Keratinocyte (primary cell): ENCODE measurements around the gene CPA4. TPM values are rescaled to one million over a fixed set of nuclear protein-coding genes. Genes with fewer than 3 reads are reported as not detected.

Experiments used
- DNase-seq: peaks from one replicate; pipeline ENCODE4 v3.0.0-alpha.2; 2011; ENCODE audit warnings: low read depth, missing footprints, low spot score
- FAIRE-seq: peaks from 2 replicates; lab custom pipeline; 2011; peaks lifted over from hg19 to GRCh38; lab: Jason Lieb, UNC
- H2AFZ ChIP-seq: 2 replicates; pipeline ENCODE4 v1.6.0; 2012; ENCODE audit warnings: low read length, control low read depth, inconsistent platforms; ENCODE audit not compliant: control insufficient read depth
- H3K27ac ChIP-seq: 2 replicates; pipeline ENCODE4 v1.5.1; 2011; ENCODE audit warnings: low read length; ENCODE audit not compliant: control insufficient read depth, insufficient read depth
- H3K27me3 ChIP-seq: 3 replicates; pipeline ENCODE4 v1.6.0; 2011; ENCODE audit warnings: low read length; ENCODE audit not compliant: control insufficient read depth, insufficient read depth; ENCODE audit errors: extremely low read depth
- H3K36me3 ChIP-seq, 2 experiments: 2 replicates in 1 of 2; 3 replicates in 1 of 2; pipeline ENCODE4 v1.5.1; 2011; ENCODE audit warnings: low read length in 2 of 2, mild to moderate bottlenecking in 1 of 2; ENCODE audit not compliant: control insufficient read depth in 2 of 2, insufficient read depth in 2 of 2; ENCODE audit errors: extremely low read depth in 1 of 2
- H3K4me1 ChIP-seq: 3 replicates; pipeline ENCODE4 v1.5.1; 2011; ENCODE audit warnings: low read length; ENCODE audit not compliant: control insufficient read depth, insufficient read depth; ENCODE audit errors: extremely low read depth
- H3K4me2 ChIP-seq: 3 replicates; pipeline ENCODE4 v1.6.0; 2011; ENCODE audit warnings: low read depth, low read length; ENCODE audit not compliant: control insufficient read depth, insufficient read depth; ENCODE audit errors: extremely low read depth
- H3K4me3 ChIP-seq, 3 experiments: fragments of 200-600 bp in 1 of 3; sonication (generic) in 1 of 3; 2 replicates in 2 of 3; 3 replicates in 1 of 3; pipeline ENCODE4 v1.5.1; 2011 to 2016; ENCODE audit warnings: low read length in 3 of 3, mild to moderate bottlenecking in 3 of 3, control low read depth in 2 of 3, inconsistent platforms in 1 of 3, low read depth in 1 of 3, mixed read lengths in 1 of 3, mixed run types in 1 of 3, moderate library complexity in 1 of 3; ENCODE audit not compliant: control insufficient read depth in 2 of 3, insufficient read depth in 2 of 3; ENCODE audit errors: extremely low read depth in 1 of 3
- H3K79me2 ChIP-seq: 2 replicates; pipeline ENCODE4 v1.6.0; 2012; ENCODE audit warnings: low read length; ENCODE audit not compliant: control insufficient read depth, insufficient read depth
- H3K9ac ChIP-seq: 3 replicates; pipeline ENCODE4 v1.6.0; 2011; ENCODE audit warnings: low read length; ENCODE audit not compliant: control insufficient read depth, insufficient read depth; ENCODE audit errors: extremely low read depth
- H3K9me1 ChIP-seq: 3 replicates; pipeline ENCODE4 v1.6.0; 2011; ENCODE audit warnings: low read length; ENCODE audit not compliant: control insufficient read depth, insufficient read depth; ENCODE audit errors: extremely low read depth
- H3K9me3 ChIP-seq: 2 replicates; pipeline ENCODE4 v1.5.1; 2012; ENCODE audit warnings: low read depth, low read length; ENCODE audit not compliant: control insufficient read depth
- H4K20me1 ChIP-seq: 3 replicates; pipeline ENCODE4 v1.6.0; 2011; ENCODE audit warnings: low read length; ENCODE audit not compliant: control insufficient read depth, insufficient read depth; ENCODE audit errors: extremely low read depth
- CTCF ChIP-seq, 3 experiments: IDR thresholded peaks in 1 of 3; conservative IDR thresholded peaks in 1 of 3; optimal IDR thresholded peaks in 1 of 3; 2 replicates in 2 of 3; 3 replicates in 1 of 3; pipeline versions ENCODE3 to v1.5.1; 2011; ENCODE audit warnings: low read length in 3 of 3, mild to moderate bottlenecking in 3 of 3, moderate library complexity in 2 of 3, control low read depth in 1 of 3, inconsistent platforms in 1 of 3; ENCODE audit not compliant: insufficient read depth in 2 of 3; ENCODE audit errors: extremely low read depth in 1 of 3
- EZH2 ChIP-seq: IDR thresholded peaks from one replicate; pipeline ENCODE4 v1.6.1; 2012; ENCODE audit warnings: inconsistent platforms, mild to moderate bottlenecking, low read length, moderate library complexity
- dilution Hi-C: fragments of 300-500 bp; cut with MboI; formaldehyde crosslinking; loops from one replicate; pipeline ENCODE4 v1.7.0; 2020; ENCODE audit warnings: low sequenced_read_pairs; ENCODE audit not compliant: extremely low pct_ligation_motif_present
- polyA plus RNA-seq, 5 experiments: library from polyadenylated mRNA; depleted of rRNA in 3 of 5; stranded (reverse) in 3 of 5; stranded (forward) in 1 of 5; unstranded in 1 of 5; fragments of >200 nt; gene quantifications; 1 replicate in 1 of 5; 2 replicates in 3 of 5; 3 replicates in 1 of 5; pipeline versions ENCODE4 v1.2.1 to v1.2.3, GENCODE V29; 2011 to 2012; ENCODE audit warnings: missing spikeins in 2 of 5, low read depth in 1 of 5, low replicate concordance in 1 of 5

CPA4 gene
- polyA plus RNA-seq, 1 donor (not counting 4 experiments of a cell fraction or from before 2014, with no cell fraction given), result 248 TPM

- DNase-seq (no peak), FAIRE-seq (peak; percentile 39)
- H3K9me1 ChIP-seq, result no peaks in the 10 kb centered on the region
- H3K27me3 ChIP-seq, result no peaks in the 10 kb centered on the region
- no peaks in the 10 kb centered on the region for H3K9me3 ChIP-seq
- no peaks in the 10 kb centered on the region for H4K20me1 ChIP-seq
- H3K4me3 ChIP-seq, result peak overlapping the region in 1 of 3 experiments; percentile 26
- no peaks in the 10 kb centered on the region for H3K36me3 ChIP-seq
- TF ChIP-seq CTCF (optimal IDR thresholded peaks at IDR 0.05 in 1 of 3, IDR thresholded peaks at IDR 0.05 in 1 of 3, conservative IDR thresholded peaks at IDR 0.05 in 1 of 3; ENCODE audit: extremely low read depth in 1 of 3, insufficient read depth in 2 of 3, low read length in 3 of 3) (no peak), EZH2 (no peak)
- H2AFZ ChIP-seq, result peak overlapping the region; percentile 25
- peak overlapping the region; percentile 41 for H3K9ac ChIP-seq
- peaks cover 63% of the 10 kb centered on the region for H3K4me1 ChIP-seq
- peak overlapping the region; percentile 88 for H3K27ac ChIP-seq
- H3K4me2 ChIP-seq, result peak overlapping the region; percentile 68
- dilution Hi-C loops, result no loop called here
- no peaks in the 10 kb centered on the region for H3K79me2 ChIP-seq
These were observed 17.9 kb upstream of the CPA4 start for GRCh38 chr7:130274983-130275591.

- Histone ChIP-seq H3K4me3 (no peak overlapping the region), H3K27me3 (no peaks in the 10 kb centered on the region), H3K4me2 (peak overlapping the region; percentile 68), H3K36me3 (no peaks in the 10 kb centered on the region), H3K79me2 (no peaks in the 10 kb centered on the region), H2AFZ (no peak overlapping the region), H4K20me1 (no peaks in the 10 kb centered on the region), H3K4me1 (peaks cover 68% of the 10 kb centered on the region), H3K9ac (peak overlapping the region; percentile 41), H3K27ac (peak overlapping the region; percentile 88), H3K9me1 (no peaks in the 10 kb centered on the region), H3K9me3 (no peaks in the 10 kb centered on the region)
- dilution Hi-C loops, result no loop called here
- DNase-seq, result no peak
- peak; percentile 17 for FAIRE-seq
- no peak for TF ChIP-seq CTCF (optimal IDR thresholded peaks at IDR 0.05 in 1 of 3, IDR thresholded peaks at IDR 0.05 in 1 of 3, conservative IDR thresholded peaks at IDR 0.05 in 1 of 3; ENCODE audit: extremely low read depth in 1 of 3, insufficient read depth in 2 of 3, low read length in 3 of 3)
- no peak for TF ChIP-seq EZH2
These were observed 17.1 kb upstream of the CPA4 start for GRCh38 chr7:130275826-130276297.
